Activated B cell treated with CpG ODN at 0.5 μM for 24 hours (primary cell): ENCODE results near the gene CABP5. TPM values are rescaled to one million over a fixed set of nuclear protein-coding genes. Genes with fewer than 3 reads are reported as not detected.

Experiments used
- ATAC-seq: fragments of 200-7000 bp; cut with Tn5 transposase; one replicate; pipeline ENCODE4 v1.10.0; 2021; ENCODE audit warnings: low read depth, mild to moderate bottlenecking, moderate library complexity
- CTCF ChIA-PET: fragments of 350-600 bp; sonication (Branson Sonifier 250); formaldehyde crosslinking; loops from one replicate; lab custom pipeline; 2021; ENCODE audit warnings: antibody characterized with exemption; lab: Charles Lee
- POLR2A ChIA-PET: fragments of 350-600 bp; sonication (Branson Sonifier 250); formaldehyde crosslinking; loops from one replicate; lab custom pipeline; 2021; ENCODE audit warnings: antibody characterized with exemption; lab: Charles Lee
- DNase-seq: peaks from one replicate; pipeline ENCODE4 v3.0.0; 2022
- H3K27ac Mint-ChIP-seq: one replicate; pipeline ENCODE4 v1.8.0; 2020; ENCODE audit warnings: mixed read lengths
- H3K27me3 Mint-ChIP-seq: one replicate; pipeline ENCODE4 v1.8.0; 2021; ENCODE audit warnings: mixed read lengths
- H3K36me3 Mint-ChIP-seq: one replicate; pipeline ENCODE4 v1.8.0; 2021; ENCODE audit warnings: low read depth, mixed read lengths
- H3K4me1 Mint-ChIP-seq: one replicate; pipeline ENCODE4 v1.8.0; 2021; ENCODE audit warnings: mixed read lengths
- H3K4me3 Mint-ChIP-seq: one replicate; pipeline ENCODE4 v1.8.0; 2020; ENCODE audit warnings: mild to moderate bottlenecking, mixed read lengths
- H3K9me3 Mint-ChIP-seq: one replicate; pipeline ENCODE4 v1.8.0; 2020; ENCODE audit warnings: mixed read lengths
- intact Hi-C: fragments of 100-400 bp; cut with micrococcal nuclease; formaldehyde crosslinking; loops from one replicate; pipeline ENCODE4 v1.15.1; 2024
- total RNA-seq: library from RNA; stranded (reverse); gene quantifications from 2 replicates; pipeline ENCODE4 v1.2.3, GENCODE V29; 2022
- TF ChIP-seq, protein P1 (sequence below): fragments of 200-600 bp; IDR thresholded peaks from one replicate; pipeline ENCODE4 v1.8.0; 2022; ENCODE audit warnings: antibody characterized with exemption, mild to moderate bottlenecking

CABP5 gene
- total RNA-seq, 1 donor from 2014 or later = not detected

GRCh38 chr19:48020686-48021085 lies 23.2 kb downstream of the CABP5 start:
- ChIA-PET CTCF (no interaction called here), POLR2A (no interaction called here)
- Mint-ChIP-seq H3K4me3 (no peak overlapping the region), H3K4me1 (no peaks in the 10 kb centered on the region), H3K27ac (no peak overlapping the region), H3K27me3 (peaks cover 17% of the 10 kb centered on the region), H3K36me3 (no peaks in the 10 kb centered on the region), H3K9me3 (no peaks in the 10 kb centered on the region)
- intact Hi-C loops = no loop called here
- DNase-seq (no peak), ATAC-seq (no peak)
- TF ChIP-seq, protein P1, sequence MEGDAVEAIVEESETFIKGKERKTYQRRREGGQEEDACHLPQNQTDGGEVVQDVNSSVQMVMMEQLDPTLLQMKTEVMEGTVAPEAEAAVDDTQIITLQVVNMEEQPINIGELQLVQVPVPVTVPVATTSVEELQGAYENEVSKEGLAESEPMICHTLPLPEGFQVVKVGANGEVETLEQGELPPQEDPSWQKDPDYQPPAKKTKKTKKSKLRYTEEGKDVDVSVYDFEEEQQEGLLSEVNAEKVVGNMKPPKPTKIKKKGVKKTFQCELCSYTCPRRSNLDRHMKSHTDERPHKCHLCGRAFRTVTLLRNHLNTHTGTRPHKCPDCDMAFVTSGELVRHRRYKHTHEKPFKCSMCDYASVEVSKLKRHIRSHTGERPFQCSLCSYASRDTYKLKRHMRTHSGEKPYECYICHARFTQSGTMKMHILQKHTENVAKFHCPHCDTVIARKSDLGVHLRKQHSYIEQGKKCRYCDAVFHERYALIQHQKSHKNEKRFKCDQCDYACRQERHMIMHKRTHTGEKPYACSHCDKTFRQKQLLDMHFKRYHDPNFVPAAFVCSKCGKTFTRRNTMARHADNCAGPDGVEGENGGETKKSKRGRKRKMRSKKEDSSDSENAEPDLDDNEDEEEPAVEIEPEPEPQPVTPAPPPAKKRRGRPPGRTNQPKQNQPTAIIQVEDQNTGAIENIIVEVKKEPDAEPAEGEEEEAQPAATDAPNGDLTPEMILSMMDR = no peak

- POLR2A ChIA-PET = no interaction called here
- Mint-ChIP-seq H3K4me3 (no peak overlapping the region), H3K9me3 (peaks cover 4% of the 10 kb centered on the region), H3K27me3 (peaks cover 2% of the 10 kb centered on the region), H3K4me1 (no peaks in the 10 kb centered on the region), H3K36me3 (no peaks in the 10 kb centered on the region), H3K27ac (no peak overlapping the region)
- intact Hi-C loops = no loop called here
- no peak for DNase-seq
- TF ChIP-seq, protein P1 = no peak
- CTCF ChIA-PET = no interaction called here
- ATAC-seq = no peak
Observed at GRCh38 chr19:48010932-48011758, 32.7 kb downstream of the CABP5 start.

DNA sequence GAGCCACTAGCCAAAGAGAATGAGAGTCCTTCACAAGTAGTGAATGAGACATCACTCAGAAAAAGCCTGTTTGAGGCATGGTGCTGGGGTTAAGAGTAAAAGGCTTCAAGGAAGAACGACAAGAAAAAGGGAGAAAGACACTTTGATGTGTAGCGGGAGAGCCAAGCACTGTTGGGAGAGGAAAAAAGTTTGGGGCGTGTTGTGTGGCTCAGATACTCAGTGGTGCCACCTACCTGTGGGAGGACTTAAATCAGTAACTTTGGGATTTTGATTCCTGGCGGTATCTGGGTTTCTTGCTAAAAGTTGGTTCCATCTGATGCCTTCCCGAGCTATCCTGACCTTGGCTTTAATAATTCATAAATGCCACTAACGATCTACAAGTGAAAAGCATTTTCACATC lies 37.1 kb downstream of the CABP5 start:
- intact Hi-C loops = no loop called here
- ChIA-PET POLR2A (no interaction called here), CTCF (interaction anchor here (0.6 kb wide), 1 partner anchor 43 kb away, joined by 3 read pairs; no protein-coding TSS in a partner anchor)
- TF ChIP-seq, protein P1 = no peak
- Mint-ChIP-seq H3K4me3 (no peak overlapping the region), H3K27me3 (peaks cover 15% of the 10 kb centered on the region), H3K9me3 (peaks cover 4% of the 10 kb centered on the region), H3K36me3 (no peaks in the 10 kb centered on the region), H3K4me1 (no peaks in the 10 kb centered on the region), H3K27ac (no peak overlapping the region)
- DNase-seq (no peak), ATAC-seq (no peak)

GRCh38 chr19:48004236-48004635 lies 39.6 kb downstream of the CABP5 start:
- Mint-ChIP-seq H3K27ac (no peak overlapping the region), H3K4me3 (no peak overlapping the region)
- intact Hi-C loops = no loop called here

GRCh38 chr19:48000846-48001245 lies 43.0 kb downstream of the CABP5 start:
- no peak for ATAC-seq
- intact Hi-C loops = no loop called here
- no peaks in the 10 kb centered on the region for H3K36me3 Mint-ChIP-seq
- POLR2A ChIA-PET = no interaction called here
- H3K27me3 Mint-ChIP-seq = peaks cover 13% of the 10 kb centered on the region
- CTCF ChIA-PET = no interaction called here
- H3K9me3 Mint-ChIP-seq = no peaks in the 10 kb centered on the region
- H3K4me1 Mint-ChIP-seq = no peaks in the 10 kb centered on the region
- H3K27ac Mint-ChIP-seq = no peak overlapping the region
- no peak overlapping the region for H3K4me3 Mint-ChIP-seq
- DNase-seq = no peak
- TF ChIP-seq, protein P1 = no peak

More at GRCh38 chr19:48004236-48004635, 39.6 kb downstream of the CABP5 start:
- POLR2A ChIA-PET = no interaction called here
- Mint-ChIP-seq H3K9me3 (peaks cover 4% of the 10 kb centered on the region), H3K36me3 (no peaks in the 10 kb centered on the region), H3K27me3 (peaks cover 15% of the 10 kb centered on the region), H3K4me1 (no peaks in the 10 kb centered on the region)
- DNase-seq = no peak
- no peak for ATAC-seq
- CTCF ChIA-PET = no interaction called here
- TF ChIP-seq, protein P1 = no peak
